Upper lobe of left lung (tissue), 6 donors: ENCODE data around the gene PPP1R3G. TPM values are rescaled to one million over a fixed set of nuclear protein-coding genes. Genes with fewer than 3 reads are reported as not detected.

Experiments
- ATAC-seq, 2 donors: fragments of 200-7000 bp; cut with Tn5 transposase; one replicate each; pipeline ENCODE4 v1.9.1; 2022; ENCODE audit warnings: mild to moderate bottlenecking in 2 of 2, moderate library complexity in 2 of 2; ENCODE audit not compliant: low FRiP score in 2 of 2
- DNase-seq, 2 donors: peaks; one replicate each; pipeline ENCODE4 v3.0.0-alpha.2; 2019 to 2020
- H3K27ac ChIP-seq, 4 donors: fragments of 200-600 bp; sonication (generic); one replicate each; pipeline ENCODE4 v1.5.1; 2016 to 2019
- H3K27me3 ChIP-seq, 4 donors: fragments of 200-600 bp; sonication (generic); one replicate each; pipeline ENCODE4 v1.5.1; 2017 to 2019
- H3K36me3 ChIP-seq, 4 donors: fragments of 200-600 bp; sonication (generic); one replicate each; pipeline ENCODE4 v1.5.1; 2016 to 2019
- H3K4me1 ChIP-seq, 4 donors: fragments of 200-600 bp; sonication (generic); one replicate each; pipeline ENCODE4 v1.5.1; 2018 to 2019
- H3K4me3 ChIP-seq, 4 donors: fragments of 200-600 bp; sonication (generic); one replicate each; pipeline ENCODE4 v1.5.1; 2017 to 2019; ENCODE audit warnings: mild to moderate bottlenecking in 2 of 4, moderate library complexity in 1 of 4
- H3K9me3 ChIP-seq, 4 donors: fragments of 200-600 bp; sonication (generic); one replicate each; pipeline ENCODE4 v1.5.1; 2018 to 2019
- CTCF ChIP-seq, 6 experiments: fragments of 450-650 bp in 4 of 6; fragments of 200-600 bp in 2 of 6; sonication (generic) in 2 of 6; IDR thresholded peaks; one replicate each; pipeline ENCODE4 v1.5.1; 2016 to 2019; ENCODE audit warnings: antibody characterized with exemption in 6 of 6
- EP300 ChIP-seq, 4 donors: sonication (generic); formaldehyde crosslinking; IDR thresholded peaks; one replicate each; pipeline ENCODE4 v1.5.1; 2017; ENCODE audit warnings: antibody characterized with exemption in 4 of 4, control low read depth in 2 of 4
- POLR2A ChIP-seq, 4 donors: fragments of 450-650 bp; IDR thresholded peaks; one replicate each; pipeline ENCODE4 v1.5.1; 2016 to 2017; ENCODE audit warnings: antibody characterized with exemption in 4 of 4, mild to moderate bottlenecking in 2 of 4
- POLR2AphosphoS5 ChIP-seq, 2 donors: sonication (generic); formaldehyde crosslinking; IDR thresholded peaks; one replicate each; pipeline ENCODE4 v1.5.1; 2017; ENCODE audit warnings: antibody characterized with exemption in 2 of 2
- WGBS, 2 donors: methylation state at CpG; one replicate each; pipeline ENCODE4 v1.1.5; 2017 to 2018; 5-methylcytosine and 5-hydroxymethylcytosine counted together
- total RNA-seq, 6 donors: library from RNA; depleted of rRNA in 4 of 6; stranded (reverse); fragments of >200 nt in 4 of 6; gene quantifications; one replicate each; pipeline versions ENCODE4 v1.1.0 to v1.2.1, GENCODE V29; 2016 to 2021
- donor health status: DM: no; HTN: no; CAD: no; lungs with moderate emphysema.
- donor health status: DM: no; HTN: yes; CAD: no; lungs with severe emphysema.

PPP1R3G gene
- total RNA-seq, 6 donors from 2014 or later, result 0.10 to 0.64 (median 0.37) TPM; not detected in 1

GRCh38 chr6:5084360-5084780 is 771 bp upstream of the PPP1R3G start:
- ATAC-seq, result peak in 1 of 2 donors; percentile 87
- Histone ChIP-seq H3K9me3 (no peaks in the 10 kb centered on the region), H3K36me3 (no peaks in the 10 kb centered on the region), H3K27me3 (peaks cover 0 to 18% (median 9%) of the 10 kb centered on the region in 4 donors), H3K27ac (peak overlapping the region in 3 of 4 donors; percentile 45 to 63 (median 52)), H3K4me1 (peaks cover 13 to 27% (median 20%) of the 10 kb centered on the region in 4 donors), H3K4me3 (peak overlapping the region; percentile 51 to 68 (median 64))
- 4% methylated on average over 24 of the region's 57 CpGs; no CpG with 5 or more reads in 1 of the 2 donors for WGBS, 2 donors
- no peak for TF ChIP-seq POLR2AphosphoS5 (IDR thresholded peaks at IDR 0.05)
- TF ChIP-seq CTCF (IDR thresholded peaks at IDR 0.05), result no peak
- TF ChIP-seq POLR2A (IDR thresholded peaks at IDR 0.05), result no peak
- no peak for TF ChIP-seq EP300 (IDR thresholded peaks at IDR 0.05)
- DNase-seq, result peak in 1 of 2 donors; percentile 90

GRCh38 chr6:5085648-5086293 is 630 bp downstream of the PPP1R3G start:
- H3K4me1 ChIP-seq, result peaks cover 16 to 27% (median 21%) of the 10 kb centered on the region in 4 donors
- ATAC-seq (peak in 1 of 2 donors; percentile 54), DNase-seq (peak in 1 of 2 donors; percentile 88)
- no peaks in the 10 kb centered on the region for H3K36me3 ChIP-seq
- TF ChIP-seq POLR2AphosphoS5 (IDR thresholded peaks at IDR 0.05) (no peak), POLR2A (IDR thresholded peaks at IDR 0.05) (no peak), CTCF (IDR thresholded peaks at IDR 0.05) (no peak)
- peak overlapping the region in 3 of 4 donors; percentile 45 to 63 (median 52) for H3K27ac ChIP-seq
- H3K9me3 ChIP-seq, result no peaks in the 10 kb centered on the region
- peaks cover 0 to 18% (median 9%) of the 10 kb centered on the region in 4 donors for H3K27me3 ChIP-seq
- WGBS, 2 donors, result 2 to 7% methylated on average over 6 to 29 of the region's 74 CpGs
- peak overlapping the region; percentile 51 to 68 (median 64) for H3K4me3 ChIP-seq

DNA sequence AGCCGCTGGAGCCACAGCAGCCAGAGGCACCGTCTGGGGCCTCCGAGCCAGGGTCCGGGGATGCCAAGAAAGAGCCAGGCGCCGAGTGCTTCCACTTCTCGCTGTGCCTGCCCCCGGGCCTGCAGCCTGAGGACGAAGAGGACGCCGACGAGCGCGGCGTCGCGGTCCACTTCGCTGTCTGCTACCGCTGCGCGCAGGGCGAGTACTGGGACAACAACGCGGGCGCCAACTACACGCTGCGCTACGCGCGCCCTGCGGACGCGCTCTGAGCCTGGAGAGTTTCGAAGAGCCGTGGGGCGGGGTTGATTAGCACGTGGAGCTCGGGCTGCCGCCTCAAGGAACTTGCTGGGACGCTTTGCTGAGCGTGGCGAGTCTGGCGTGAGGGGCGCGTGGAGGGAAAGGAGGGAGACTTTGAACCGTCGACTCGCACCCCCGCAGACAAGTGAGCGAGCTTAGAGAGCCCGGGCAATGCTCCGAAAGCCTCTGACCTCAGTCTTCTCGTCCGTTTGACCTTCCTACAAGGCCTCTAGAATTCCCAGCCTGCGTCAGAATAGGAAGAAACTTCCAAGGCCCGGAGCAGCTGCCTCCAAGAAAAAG is 1.3 kb downstream of the PPP1R3G start:
- H3K4me3 ChIP-seq, result peak overlapping the region in 3 of 4 donors; percentile 51 to 68 (median 62)
- peaks cover 16 to 27% (median 21%) of the 10 kb centered on the region in 4 donors for H3K4me1 ChIP-seq
- H3K36me3 ChIP-seq, result no peaks in the 10 kb centered on the region
- WGBS, 2 donors, result 34 to 48% methylated on average over 8 to 38 of the region's 56 CpGs
- H3K27ac ChIP-seq, result no peak overlapping the region
- H3K27me3 ChIP-seq, result peaks cover 0 to 18% (median 9%) of the 10 kb centered on the region in 4 donors
- ATAC-seq (no peak), DNase-seq (peak in 1 of 2 donors; percentile 85)
- no peaks in the 10 kb centered on the region for H3K9me3 ChIP-seq
- TF ChIP-seq EP300 (IDR thresholded peaks at IDR 0.05), result no peak
- TF ChIP-seq CTCF (IDR thresholded peaks at IDR 0.05), result no peak
- TF ChIP-seq POLR2A (IDR thresholded peaks at IDR 0.05), result no peak
- no peak for TF ChIP-seq POLR2AphosphoS5 (IDR thresholded peaks at IDR 0.05)

DNA sequence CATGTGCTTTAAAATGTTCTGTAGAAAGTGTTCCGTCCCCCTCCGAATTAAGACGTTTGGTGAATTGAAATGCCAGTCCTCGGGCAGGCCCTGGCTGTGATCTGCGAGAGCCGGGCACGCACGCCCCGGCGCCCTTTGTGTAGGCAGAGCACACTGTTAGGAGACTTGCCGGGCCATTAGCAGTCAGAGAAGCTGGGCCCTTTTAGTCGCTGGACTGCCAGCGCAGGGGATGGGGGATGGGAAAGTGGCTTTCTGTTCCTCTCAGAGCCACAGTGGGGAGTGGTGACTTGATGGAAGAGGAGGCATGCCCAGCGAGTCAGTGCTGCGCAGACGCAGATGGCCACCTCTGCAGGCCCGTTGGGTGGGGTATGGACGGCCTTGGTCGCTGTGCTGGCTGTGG is 2.2 kb downstream of the PPP1R3G start:
- Histone ChIP-seq H3K27me3 (peaks cover 0 to 18% (median 9%) of the 10 kb centered on the region in 4 donors), H3K4me1 (peaks cover 16 to 27% (median 21%) of the 10 kb centered on the region in 4 donors), H3K36me3 (no peaks in the 10 kb centered on the region), H3K9me3 (no peaks in the 10 kb centered on the region), H3K4me3 (no peak overlapping the region), H3K27ac (peak overlapping the region in 1 of 4 donors; percentile 21)
- DNase-seq (peak; percentile 24 to 70), ATAC-seq (peak in 1 of 2 donors; percentile 32)
- 81 to 87% methylated on average over 19 of the region's 19 CpGs for WGBS, 2 donors
- TF ChIP-seq POLR2A (IDR thresholded peaks at IDR 0.05), result no peak
- TF ChIP-seq POLR2AphosphoS5 (IDR thresholded peaks at IDR 0.05), result no peak
- TF ChIP-seq CTCF (IDR thresholded peaks at IDR 0.05), result no peak
- no peak for TF ChIP-seq EP300 (IDR thresholded peaks at IDR 0.05)
